ENCODE data around the gene ZC3H10.

ZC3H10 gene

DNA sequence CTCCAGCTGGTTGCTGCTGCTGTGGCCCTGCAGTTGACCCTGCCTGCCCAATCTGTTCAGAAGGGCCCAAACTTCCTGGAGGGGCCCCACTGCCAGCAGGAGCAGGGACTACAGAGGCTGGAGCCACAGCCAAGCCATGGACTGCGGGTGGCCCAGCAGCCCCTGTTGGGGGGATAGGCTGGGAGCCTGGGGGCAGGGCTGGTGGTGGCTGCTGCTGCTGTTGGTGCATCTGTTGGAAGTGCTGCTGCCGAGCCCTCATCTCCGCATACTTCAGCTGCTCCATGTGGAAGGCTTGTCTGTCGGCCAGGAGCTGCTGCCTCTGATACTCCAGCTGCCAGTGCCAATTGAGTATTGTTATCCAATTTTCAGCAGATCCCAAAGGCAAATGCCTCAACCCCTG is 47.3 kb downstream of the ZC3H10 start:
- Histone ChIP-seq H3K9ac (ENCODE audit: insufficient read length, low read depth) (no peak overlapping the region), H3K4me1 (ENCODE audit: insufficient read depth, insufficient read length) (peaks cover 8% of the 10 kb centered on the region), H3K36me3 (ENCODE audit: insufficient read depth, insufficient read length, low read length) (peaks cover 83% of the 10 kb centered on the region), H3K4me3 (ENCODE audit: insufficient read length, low read depth) (no peak overlapping the region), H3K9me3 (ENCODE audit: insufficient read depth, low read length) (no peaks in the 10 kb centered on the region), H3K27me3 (ENCODE audit: insufficient read depth, insufficient read length) (no peaks in the 10 kb centered on the region)
- no peak for DNase-seq (ENCODE audit: low read depth, low spot score)
- TF ChIP-seq SUZ12 (IDR thresholded peaks at IDR 0.05; ENCODE audit: extremely low read depth, insufficient read depth, insufficient read length) (no peak), ZNF274 (IDR thresholded peaks at IDR 0.05; ENCODE audit: low read depth, low read length) (no peak), YY1 (IDR thresholded peaks at IDR 0.05; ENCODE audit: insufficient read depth, insufficient read length) (no peak)

GRCh38 chr12:56169229-56169759 is 51.2 kb downstream of the ZC3H10 start:
- DNase-seq (ENCODE audit: low read depth, low spot score), result no peak
- TF ChIP-seq YY1 (IDR thresholded peaks at IDR 0.05; ENCODE audit: insufficient read depth, insufficient read length), result no peak
- no peak for TF ChIP-seq ZNF274 (IDR thresholded peaks at IDR 0.05; ENCODE audit: low read depth, low read length)
- TF ChIP-seq SUZ12 (IDR thresholded peaks at IDR 0.05; ENCODE audit: extremely low read depth, insufficient read depth, insufficient read length), result no peak
- Histone ChIP-seq H3K9me3 (ENCODE audit: insufficient read depth, low read length) (no peaks in the 10 kb centered on the region), H3K36me3 (ENCODE audit: insufficient read depth, insufficient read length, low read length) (peaks cover 82% of the 10 kb centered on the region), H3K4me1 (ENCODE audit: insufficient read depth, insufficient read length) (no peaks in the 10 kb centered on the region), H3K27me3 (ENCODE audit: insufficient read depth, insufficient read length) (no peaks in the 10 kb centered on the region), H3K4me3 (ENCODE audit: insufficient read length, low read depth) (no peak overlapping the region), H3K9ac (ENCODE audit: insufficient read length, low read depth) (no peak overlapping the region)

DNA sequence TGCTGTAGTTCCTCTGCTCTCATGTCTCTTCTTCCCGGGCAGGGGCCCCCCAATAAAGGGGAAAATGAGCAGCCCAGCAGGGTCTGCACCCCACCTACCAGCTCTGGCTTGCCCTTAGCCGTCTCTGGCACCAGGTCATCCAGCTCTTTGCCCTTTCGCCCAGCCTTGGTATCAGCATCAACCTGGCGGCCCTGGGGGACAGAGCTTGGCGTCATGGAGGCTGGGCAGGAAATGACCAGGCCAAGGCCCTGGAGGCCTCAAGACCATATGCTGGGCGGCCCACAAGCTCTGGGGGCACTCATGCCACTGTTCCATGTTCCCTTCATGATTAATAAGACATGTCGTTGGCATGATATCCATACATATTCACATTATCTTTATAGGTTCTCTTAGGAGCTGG is 54.8 kb downstream of the ZC3H10 start:
- no peaks in the 10 kb centered on the region for H3K4me1 ChIP-seq (ENCODE audit: insufficient read depth, insufficient read length)
- no peak for DNase-seq (ENCODE audit: low read depth, low spot score)
- H3K27me3 ChIP-seq (ENCODE audit: insufficient read depth, insufficient read length), result no peaks in the 10 kb centered on the region
- no peaks in the 10 kb centered on the region for H3K9me3 ChIP-seq (ENCODE audit: insufficient read depth, low read length)
- H3K36me3 ChIP-seq (ENCODE audit: insufficient read depth, insufficient read length, low read length), result peaks cover 85% of the 10 kb centered on the region
- H3K4me3 ChIP-seq (ENCODE audit: insufficient read length, low read depth), result no peak overlapping the region
- TF ChIP-seq ZNF274 (IDR thresholded peaks at IDR 0.05; ENCODE audit: low read depth, low read length), result no peak
- H3K9ac ChIP-seq (ENCODE audit: insufficient read length, low read depth), result no peak overlapping the region
